Stimulated activated naive B cell treated with anti-CD40 and anti-IgM and Interleukin-4, amounts not matched to agents 10 μg/mL and 1 μg/mL and 100 μg/mL, for 72 hours (primary cell): Measurements from ENCODE around the gene TAF11.
A peak's percentile ranks its signal among the peaks of the same experiment; 100 is the strongest.
"Not testable (repeated sequence)": the region's sequence is repeated elsewhere in the genome, so short reads cannot be mapped to it uniquely, and the experiment has no call there.

Experiments
- ATAC-seq, 2 donors: fragments of 150-1000 bp; cut with Tn5 transposase; replicated peaks; 2 replicates each; pipeline ENCODE4 v1.10.0; 2021; ENCODE audit warnings: moderate library complexity in 1 of 2
- DNase-seq: peaks from one replicate; pipeline ENCODE4 v3.0.0; 2021
- H3K27ac Mint-ChIP-seq: one replicate; pipeline ENCODE4 v1.8.0; 2022; ENCODE audit warnings: mild to moderate bottlenecking, mixed read lengths
- H3K27me3 Mint-ChIP-seq, 2 donors: one replicate each; pipeline ENCODE4 v1.8.0; 2022; ENCODE audit warnings: mixed read lengths in 2 of 2
- H3K36me3 Mint-ChIP-seq, 2 donors: one replicate each; pipeline ENCODE4 v1.8.0; 2022; ENCODE audit warnings: mixed read lengths in 2 of 2, mild to moderate bottlenecking in 1 of 2
- H3K4me1 Mint-ChIP-seq, 2 donors: one replicate each; pipeline ENCODE4 v1.8.0; 2022; ENCODE audit warnings: mixed read lengths in 2 of 2, mild to moderate bottlenecking in 1 of 2
- H3K4me3 Mint-ChIP-seq, 2 donors: one replicate each; pipeline ENCODE4 v1.8.0; 2022; ENCODE audit warnings: mild to moderate bottlenecking in 2 of 2, mixed read lengths in 2 of 2, moderate library complexity in 1 of 2
- H3K9me3 Mint-ChIP-seq, 2 donors: one replicate each; pipeline ENCODE4 v1.8.0; 2022; ENCODE audit warnings: mixed read lengths in 2 of 2, mild to moderate bottlenecking in 1 of 2

TAF11 gene

DNA sequence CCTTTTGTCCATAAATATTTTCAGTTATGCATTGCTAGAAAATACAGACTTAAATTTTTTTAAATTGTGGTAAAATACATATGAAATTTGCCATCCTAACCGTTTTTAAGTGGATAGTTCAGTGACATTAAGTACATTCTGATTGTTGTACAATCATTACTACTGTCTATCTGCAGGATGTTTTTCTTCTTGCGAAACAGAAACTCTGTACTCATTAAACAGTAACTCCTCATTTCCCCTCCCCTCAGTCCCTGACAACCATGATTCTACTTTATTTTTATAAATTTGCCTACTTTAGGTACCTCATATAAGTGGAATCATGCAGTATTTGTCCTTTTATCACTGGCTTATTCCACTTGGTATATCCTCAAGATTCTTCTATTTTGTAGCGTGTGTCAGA, 21.3 kb downstream of the TAF11 start:
- DNase-seq = no peak
- Mint-ChIP-seq H3K4me3 (no peak overlapping the region), H3K27ac (no peak overlapping the region), H3K9me3 (no peaks in the 10 kb centered on the region), H3K27me3 (no peaks in the 10 kb centered on the region), H3K36me3 (peaks cover 36 to 45% of the 10 kb centered on the region in 2 donors), H3K4me1 (no peaks in the 10 kb centered on the region)
- ATAC-seq = no peak

DNA sequence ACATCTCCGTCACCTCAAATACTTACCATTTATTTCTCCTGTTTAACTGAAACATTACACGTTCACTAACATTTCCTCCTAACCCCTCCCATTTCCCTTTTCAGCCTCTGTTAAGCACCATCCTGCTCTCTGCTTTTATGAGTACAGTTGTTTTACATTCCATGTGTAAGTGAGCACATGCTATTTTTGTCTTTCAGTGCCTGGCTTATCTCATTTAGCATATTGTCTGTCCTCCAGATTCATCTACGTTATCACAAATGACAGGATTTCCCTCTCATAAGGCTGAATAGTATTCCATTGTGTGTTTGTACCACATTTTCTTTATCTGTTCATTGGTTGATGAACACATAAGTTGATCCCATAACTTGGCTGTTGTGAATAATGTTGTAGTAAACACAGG, 22.7 kb downstream of the TAF11 start:
- Mint-ChIP-seq H3K27ac (no peak overlapping the region), H3K4me3 (no peak overlapping the region), H3K36me3 (peaks cover 28 to 43% of the 10 kb centered on the region in 2 donors), H3K4me1 (no peaks in the 10 kb centered on the region), H3K27me3 (no peaks in the 10 kb centered on the region), H3K9me3 (no peaks in the 10 kb centered on the region)
- DNase-seq (no peak), ATAC-seq (no peak)

DNA sequence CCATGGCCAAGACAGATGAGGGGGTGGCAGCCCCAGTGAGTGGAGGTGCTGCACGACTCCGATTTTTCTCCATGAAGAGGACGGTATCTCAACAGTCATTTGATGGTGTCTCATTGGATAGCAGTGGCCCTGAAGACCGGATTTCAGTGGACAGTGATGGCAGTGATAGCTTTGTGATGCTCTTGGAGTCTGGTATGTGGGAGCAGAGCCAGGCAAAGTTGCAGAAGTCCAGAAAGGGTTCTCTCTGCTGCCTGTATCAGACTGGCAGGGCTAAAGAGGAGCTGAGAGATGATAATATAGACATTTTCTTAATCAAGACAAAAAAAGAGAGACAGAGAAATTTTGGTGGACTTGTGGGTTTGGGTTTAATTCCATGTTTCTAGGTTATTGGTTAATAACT, 23.8 kb downstream of the TAF11 start:
- Mint-ChIP-seq H3K27me3 (no peaks in the 10 kb centered on the region), H3K4me3 (no peak overlapping the region), H3K9me3 (no peaks in the 10 kb centered on the region), H3K4me1 (no peaks in the 10 kb centered on the region), H3K27ac (no peak overlapping the region), H3K36me3 (peaks cover 30 to 43% of the 10 kb centered on the region in 2 donors)
- ATAC-seq = no peak
- no peak for DNase-seq

- H3K36me3 Mint-ChIP-seq = peaks cover 46 to 68% of the 10 kb centered on the region in 2 donors
- no peak for DNase-seq
These were observed 27.1 kb downstream of the TAF11 start for GRCh38 chr6:34860776-34861175.

GRCh38 chr6:34859951-34860350, 27.9 kb downstream of the TAF11 start:
- no peak overlapping the region for H3K27ac Mint-ChIP-seq
- DNase-seq (no peak), ATAC-seq (no peak)
- H3K4me1 Mint-ChIP-seq = no peaks in the 10 kb centered on the region
- H3K4me3 Mint-ChIP-seq = no peak overlapping the region
- H3K36me3 Mint-ChIP-seq = peaks cover 43 to 65% of the 10 kb centered on the region in 2 donors
- no peaks in the 10 kb centered on the region for H3K27me3 Mint-ChIP-seq
- no peaks in the 10 kb centered on the region for H3K9me3 Mint-ChIP-seq

More at GRCh38 chr6:34860776-34861175, 27.1 kb downstream of the TAF11 start:
- no peaks in the 10 kb centered on the region for H3K27me3 Mint-ChIP-seq
- ATAC-seq = no peak
- no peak overlapping the region for H3K4me3 Mint-ChIP-seq
- no peaks in the 10 kb centered on the region for H3K4me1 Mint-ChIP-seq
- no peak overlapping the region for H3K27ac Mint-ChIP-seq
- H3K9me3 Mint-ChIP-seq = no peaks in the 10 kb centered on the region

DNA sequence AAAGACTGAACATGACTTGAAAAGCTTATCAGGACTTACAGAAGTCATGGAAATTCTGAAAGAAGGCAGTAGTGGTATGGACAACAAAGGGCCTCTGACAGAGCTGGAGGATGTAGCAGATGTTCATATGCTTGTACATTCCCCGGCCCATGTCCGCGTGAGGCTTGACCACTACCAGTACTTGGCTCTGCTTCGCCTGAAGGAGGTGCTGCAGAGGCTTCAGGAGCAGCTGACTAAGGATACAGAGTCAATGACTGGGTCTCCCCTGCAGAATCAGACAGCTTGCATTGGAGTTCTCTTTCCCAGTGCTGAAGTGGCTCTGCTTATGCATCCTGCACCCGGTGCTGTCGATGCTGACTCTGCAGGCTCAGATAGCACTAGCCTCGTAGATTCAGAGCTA, 29.2 kb downstream of the TAF11 start:
- DNase-seq (no peak), ATAC-seq (no peak)
- H3K4me1 Mint-ChIP-seq = no peaks in the 10 kb centered on the region
- peaks cover 36 to 55% of the 10 kb centered on the region in 2 donors for H3K36me3 Mint-ChIP-seq
- H3K4me3 Mint-ChIP-seq = no peak overlapping the region
- no peaks in the 10 kb centered on the region for H3K27me3 Mint-ChIP-seq
- no peaks in the 10 kb centered on the region for H3K9me3 Mint-ChIP-seq
- H3K27ac Mint-ChIP-seq = no peak overlapping the region

DNA sequence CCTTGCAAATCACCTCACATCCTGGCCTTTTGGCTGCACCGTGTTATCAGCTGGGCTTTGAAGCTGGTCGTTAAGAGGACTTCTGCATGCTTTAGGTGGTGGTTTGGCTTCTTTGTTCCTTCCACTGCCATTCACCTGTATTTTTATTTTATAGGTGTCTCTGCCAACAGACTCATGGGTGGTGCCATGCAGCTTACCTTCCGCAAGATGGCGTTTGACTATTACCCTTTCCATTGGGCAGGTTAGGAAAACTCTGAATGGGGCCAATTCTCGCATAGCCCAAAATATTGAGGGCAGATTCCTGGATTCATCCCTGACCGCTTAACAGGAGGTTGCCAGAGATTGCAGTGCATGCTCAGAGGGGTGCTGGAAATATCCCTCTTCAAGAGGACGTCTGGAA, 32.4 kb downstream of the TAF11 start:
- H3K9me3 Mint-ChIP-seq = no peaks in the 10 kb centered on the region
- ATAC-seq (no peak), DNase-seq (no peak)
- H3K4me3 Mint-ChIP-seq = no peak overlapping the region
- H3K27ac Mint-ChIP-seq = no peak overlapping the region
- peaks cover 43 to 62% of the 10 kb centered on the region in 2 donors for H3K36me3 Mint-ChIP-seq
- no peaks in the 10 kb centered on the region for H3K4me1 Mint-ChIP-seq
- no peaks in the 10 kb centered on the region for H3K27me3 Mint-ChIP-seq

GRCh38 chr6:34852406-34853085, 35.3 kb downstream of the TAF11 start:
- no peak overlapping the region for H3K4me3 Mint-ChIP-seq
- no peaks in the 10 kb centered on the region for H3K4me1 Mint-ChIP-seq
- H3K27ac Mint-ChIP-seq = no peak overlapping the region
- DNase-seq (no peak), ATAC-seq (no peak)
- peaks cover 31 to 47% of the 10 kb centered on the region in 2 donors for H3K36me3 Mint-ChIP-seq
- H3K27me3 Mint-ChIP-seq = no peaks in the 10 kb centered on the region
- H3K9me3 Mint-ChIP-seq = no peaks in the 10 kb centered on the region

DNA sequence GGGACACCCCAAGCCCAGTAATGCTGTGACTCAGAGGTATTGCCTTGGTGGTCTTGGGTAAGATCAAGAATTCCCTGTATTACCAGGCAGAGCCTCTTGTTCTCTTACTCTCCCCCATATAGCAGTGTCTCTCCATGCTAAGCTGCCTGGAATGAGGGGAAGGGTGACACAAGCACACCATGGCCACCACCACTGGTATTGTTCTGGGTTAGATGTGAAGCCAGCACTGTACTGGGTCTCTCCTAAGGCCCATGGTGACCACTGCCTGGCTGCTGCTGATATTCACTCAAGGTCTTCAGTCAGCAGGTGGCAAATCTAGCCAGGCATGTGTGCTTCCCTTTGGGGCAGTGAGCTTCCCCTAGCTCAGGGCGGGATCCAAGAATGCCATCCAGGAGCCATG, 36.5 kb downstream of the TAF11 start:
- no peak overlapping the region for H3K27ac Mint-ChIP-seq
- no peak for DNase-seq
- no peak for ATAC-seq
- no peaks in the 10 kb centered on the region for H3K9me3 Mint-ChIP-seq
- no peak overlapping the region for H3K4me3 Mint-ChIP-seq
- H3K27me3 Mint-ChIP-seq = no peaks in the 10 kb centered on the region
- H3K36me3 Mint-ChIP-seq = peaks cover 31 to 46% of the 10 kb centered on the region in 2 donors
- H3K4me1 Mint-ChIP-seq = no peaks in the 10 kb centered on the region

GRCh38 chr6:34849066-34849465, 38.8 kb downstream of the TAF11 start:
- DNase-seq, H3K9me3 Mint-ChIP-seq, ATAC-seq, H3K27me3 Mint-ChIP-seq, H3K4me1 Mint-ChIP-seq, H3K4me3 Mint-ChIP-seq, H3K27ac Mint-ChIP-seq: not testable (repeated sequence)
- H3K36me3 Mint-ChIP-seq = peaks cover 32 to 54% of the 10 kb centered on the region in 2 donors

GRCh38 chr6:34839666-34840352, 48.0 kb downstream of the TAF11 start:
- ATAC-seq = no peak
- Mint-ChIP-seq H3K27ac (peak overlapping the region; percentile 37), H3K27me3 (no peaks in the 10 kb centered on the region), H3K4me3 (no peak overlapping the region), H3K9me3 (no peaks in the 10 kb centered on the region), H3K4me1 (peaks cover 0 to 2% of the 10 kb centered on the region in 2 donors), H3K36me3 (peaks cover 28 to 39% of the 10 kb centered on the region in 2 donors)
- no peak for DNase-seq

- Mint-ChIP-seq H3K27ac (no peak overlapping the region), H3K4me1 (peaks cover 0 to 2% of the 10 kb centered on the region in 2 donors)
- no peak for ATAC-seq
These were observed 50.3 kb downstream of the TAF11 start for GRCh38 chr6:34837528-34837927.

DNA sequence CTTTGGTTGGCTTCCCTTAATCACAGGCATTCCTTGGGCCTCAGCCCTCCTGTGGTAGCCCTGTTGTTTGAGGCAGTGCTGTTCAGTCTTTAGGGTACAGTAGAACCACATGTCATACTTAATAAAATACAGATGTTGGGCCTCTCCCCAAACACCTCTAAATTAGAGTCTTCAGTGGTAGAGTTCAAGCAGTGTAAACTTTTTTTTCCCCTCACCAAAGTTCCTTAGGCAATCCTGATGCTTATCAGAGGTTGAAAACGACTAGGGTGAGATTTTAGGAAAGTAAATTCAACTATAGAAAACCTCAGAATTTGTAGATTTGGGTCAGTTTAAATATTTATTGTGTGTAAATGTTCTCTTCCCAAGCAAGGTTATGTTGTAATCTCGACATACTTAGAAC, 51.4 kb downstream of the TAF11 start:
- Mint-ChIP-seq H3K4me1 (peaks cover 0 to 2% of the 10 kb centered on the region in 2 donors), H3K27ac (no peak overlapping the region), H3K9me3 (no peaks in the 10 kb centered on the region), H3K36me3 (peaks cover 34 to 56% of the 10 kb centered on the region in 2 donors), H3K27me3 (no peaks in the 10 kb centered on the region), H3K4me3 (no peak overlapping the region)
- DNase-seq = no peak
- no peak for ATAC-seq

More at GRCh38 chr6:34837528-34837927, 50.3 kb downstream of the TAF11 start:
- no peak for DNase-seq
- H3K36me3 Mint-ChIP-seq = peaks cover 31 to 50% of the 10 kb centered on the region in 2 donors
- no peaks in the 10 kb centered on the region for H3K27me3 Mint-ChIP-seq
- H3K9me3 Mint-ChIP-seq = no peaks in the 10 kb centered on the region
- no peak overlapping the region for H3K4me3 Mint-ChIP-seq

DNA sequence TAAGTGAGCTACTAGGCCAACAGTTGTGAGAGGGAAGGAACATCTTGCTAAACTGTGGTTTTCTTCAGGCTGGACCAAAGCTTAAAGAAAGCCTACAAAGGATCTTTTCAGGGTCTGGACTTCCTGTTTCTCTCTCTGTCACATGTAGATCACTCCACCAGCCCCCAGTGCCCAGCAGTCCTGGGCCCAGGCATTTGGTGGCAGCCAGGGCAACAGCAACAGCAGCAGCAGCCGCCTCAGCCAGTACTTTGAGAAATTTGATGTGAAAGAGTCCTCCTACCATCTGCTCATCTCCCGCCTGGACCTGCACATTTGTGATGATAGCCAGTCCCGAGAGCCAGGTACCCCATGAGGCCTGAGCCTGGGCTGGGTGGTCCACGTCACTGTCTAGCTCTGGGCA, 51.8 kb downstream of the TAF11 start:
- peaks cover 0 to 2% of the 10 kb centered on the region in 2 donors for H3K4me1 Mint-ChIP-seq
- H3K27ac Mint-ChIP-seq = no peak overlapping the region
- H3K27me3 Mint-ChIP-seq = no peaks in the 10 kb centered on the region
- H3K36me3 Mint-ChIP-seq = peaks cover 33 to 56% of the 10 kb centered on the region in 2 donors
- no peak overlapping the region for H3K4me3 Mint-ChIP-seq
- ATAC-seq (no peak), DNase-seq (no peak)
- H3K9me3 Mint-ChIP-seq = no peaks in the 10 kb centered on the region
